ENCODE measurements around the gene RANBP17. TPM values are rescaled to one million over a fixed set of nuclear protein-coding genes. Genes with fewer than 3 reads are reported as not detected.

The RANBP17 gene
- total RNA-seq, 1 experiment from 2014 or later: not detected

- Histone ChIP-seq H3K4me1 (ENCODE audit: low read length) (no peaks in the 10 kb centered on the region), H3K4me2 (ENCODE audit: low read depth, low read length, poor library complexity, severe bottlenecking) (no peak overlapping the region), H3K4me3 (ENCODE audit: low read length) (no peak overlapping the region), H3K79me2 (ENCODE audit: low read length) (no peaks in the 10 kb centered on the region), H3K9ac (ENCODE audit: low read length) (no peak overlapping the region), H2AFZ (ENCODE audit: low read length) (no peak overlapping the region), H3K9me3 (ENCODE audit: low read length) (no peaks in the 10 kb centered on the region), H4K20me1 (ENCODE audit: insufficient read depth, low read depth, low read length) (no peaks in the 10 kb centered on the region), H3K9me2 (replicated peaks; ENCODE audit: insufficient read depth, low read length) (no peaks in the 10 kb centered on the region), H3K27ac (ENCODE audit: low read length) (no peak overlapping the region), H3K36me3 (ENCODE audit: insufficient read depth, low read length) (no peaks in the 10 kb centered on the region), H3K27me3 (ENCODE audit: low read length) (no peaks in the 10 kb centered on the region)
- no peak for DNase-seq
These were observed 218.5 kb downstream of the RANBP17 start for GRCh38 chr5:171080186-171080938.

- no peak for DNase-seq
- no peak overlapping the region for H3K4me3 ChIP-seq (ENCODE audit: low read length)
These were observed 219.5 kb downstream of the RANBP17 start for GRCh38 chr5:171081319-171081718.

GRCh38 chr5:171092194-171092593, 230.4 kb downstream of the RANBP17 start:
- Histone ChIP-seq H3K27me3 (ENCODE audit: low read length) (no peaks in the 10 kb centered on the region), H2AFZ (ENCODE audit: low read length) (no peak overlapping the region), H3K27ac (ENCODE audit: low read length) (no peak overlapping the region), H3K79me2 (ENCODE audit: low read length) (no peaks in the 10 kb centered on the region), H3K4me3 (ENCODE audit: low read length) (no peak overlapping the region), H3K36me3 (ENCODE audit: insufficient read depth, low read length) (no peaks in the 10 kb centered on the region), H3K9me3 (ENCODE audit: low read length) (no peaks in the 10 kb centered on the region), H3K4me1 (ENCODE audit: low read length) (no peaks in the 10 kb centered on the region), H3K9ac (ENCODE audit: low read length) (no peak overlapping the region), H3K4me2 (ENCODE audit: low read depth, low read length, poor library complexity, severe bottlenecking) (no peak overlapping the region), H4K20me1 (ENCODE audit: insufficient read depth, low read depth, low read length) (no peaks in the 10 kb centered on the region), H3K9me2 (replicated peaks; ENCODE audit: insufficient read depth, low read length) (no peaks in the 10 kb centered on the region)
- DNase-seq: no peak

More at GRCh38 chr5:171081319-171081718, 219.5 kb downstream of the RANBP17 start:
- Histone ChIP-seq H3K36me3 (ENCODE audit: insufficient read depth, low read length) (no peaks in the 10 kb centered on the region), H3K27ac (ENCODE audit: low read length) (no peak overlapping the region), H3K9me3 (ENCODE audit: low read length) (no peaks in the 10 kb centered on the region), H2AFZ (ENCODE audit: low read length) (no peak overlapping the region), H3K9me2 (replicated peaks; ENCODE audit: insufficient read depth, low read length) (no peaks in the 10 kb centered on the region), H4K20me1 (ENCODE audit: insufficient read depth, low read depth, low read length) (no peaks in the 10 kb centered on the region), H3K79me2 (ENCODE audit: low read length) (no peaks in the 10 kb centered on the region), H3K4me1 (ENCODE audit: low read length) (no peaks in the 10 kb centered on the region), H3K4me2 (ENCODE audit: low read depth, low read length, poor library complexity, severe bottlenecking) (no peak overlapping the region), H3K27me3 (ENCODE audit: low read length) (no peaks in the 10 kb centered on the region), H3K9ac (ENCODE audit: low read length) (no peak overlapping the region)

GRCh38 chr5:171093598-171093997, 231.8 kb downstream of the RANBP17 start:
- Histone ChIP-seq H3K9me3 (ENCODE audit: low read length) (no peaks in the 10 kb centered on the region), H2AFZ (ENCODE audit: low read length) (no peak overlapping the region), H3K9me2 (replicated peaks; ENCODE audit: insufficient read depth, low read length) (no peaks in the 10 kb centered on the region), H3K27me3 (ENCODE audit: low read length) (no peaks in the 10 kb centered on the region), H3K4me1 (ENCODE audit: low read length) (no peaks in the 10 kb centered on the region), H3K4me2 (ENCODE audit: low read depth, low read length, poor library complexity, severe bottlenecking) (no peak overlapping the region), H3K4me3 (ENCODE audit: low read length) (no peak overlapping the region), H3K36me3 (ENCODE audit: insufficient read depth, low read length) (no peaks in the 10 kb centered on the region), H4K20me1 (ENCODE audit: insufficient read depth, low read depth, low read length) (no peaks in the 10 kb centered on the region), H3K27ac (ENCODE audit: low read length) (no peak overlapping the region), H3K9ac (ENCODE audit: low read length) (no peak overlapping the region), H3K79me2 (ENCODE audit: low read length) (no peaks in the 10 kb centered on the region)
- no peak for DNase-seq

- H3K4me1 ChIP-seq (ENCODE audit: low read length): no peaks in the 10 kb centered on the region
- no peak overlapping the region for H3K4me3 ChIP-seq (ENCODE audit: low read length)
- no peaks in the 10 kb centered on the region for H3K9me2 ChIP-seq (replicated peaks; ENCODE audit: insufficient read depth, low read length)
- no peak overlapping the region for H2AFZ ChIP-seq (ENCODE audit: low read length)
- no peak overlapping the region for H3K4me2 ChIP-seq (ENCODE audit: low read depth, low read length, poor library complexity, severe bottlenecking)
- no peaks in the 10 kb centered on the region for H3K36me3 ChIP-seq (ENCODE audit: insufficient read depth, low read length)
- no peaks in the 10 kb centered on the region for H3K79me2 ChIP-seq (ENCODE audit: low read length)
- no peak overlapping the region for H3K27ac ChIP-seq (ENCODE audit: low read length)
- no peaks in the 10 kb centered on the region for H3K9me3 ChIP-seq (ENCODE audit: low read length)
- DNase-seq: no peak
- H4K20me1 ChIP-seq (ENCODE audit: insufficient read depth, low read depth, low read length): no peaks in the 10 kb centered on the region
- no peak overlapping the region for H3K9ac ChIP-seq (ENCODE audit: low read length)
- no peaks in the 10 kb centered on the region for H3K27me3 ChIP-seq (ENCODE audit: low read length)
These were observed 232.5 kb downstream of the RANBP17 start for GRCh38 chr5:171094356-171094755.

GRCh38 chr5:171102877-171103610, 241.2 kb downstream of the RANBP17 start:
- DNase-seq: no peak
- H3K36me3 ChIP-seq (ENCODE audit: insufficient read depth, low read length): no peaks in the 10 kb centered on the region
- no peaks in the 10 kb centered on the region for H3K4me1 ChIP-seq (ENCODE audit: low read length)

GRCh38 chr5:171107669-171108068, 245.9 kb downstream of the RANBP17 start:
- H4K20me1 ChIP-seq (ENCODE audit: insufficient read depth, low read depth, low read length): no peaks in the 10 kb centered on the region
- H3K9me2 ChIP-seq (replicated peaks; ENCODE audit: insufficient read depth, low read length): no peaks in the 10 kb centered on the region
- no peaks in the 10 kb centered on the region for H3K27me3 ChIP-seq (ENCODE audit: low read length)
- no peaks in the 10 kb centered on the region for H3K9me3 ChIP-seq (ENCODE audit: low read length)
- no peak for DNase-seq
- no peak overlapping the region for H2AFZ ChIP-seq (ENCODE audit: low read length)
- no peaks in the 10 kb centered on the region for H3K4me1 ChIP-seq (ENCODE audit: low read length)
- H3K36me3 ChIP-seq (ENCODE audit: insufficient read depth, low read length): no peaks in the 10 kb centered on the region
- H3K9ac ChIP-seq (ENCODE audit: low read length): no peak overlapping the region
- H3K27ac ChIP-seq (ENCODE audit: low read length): no peak overlapping the region
- no peak overlapping the region for H3K4me3 ChIP-seq (ENCODE audit: low read length)
- no peak overlapping the region for H3K4me2 ChIP-seq (ENCODE audit: low read depth, low read length, poor library complexity, severe bottlenecking)
- no peaks in the 10 kb centered on the region for H3K79me2 ChIP-seq (ENCODE audit: low read length)

More at GRCh38 chr5:171102877-171103610, 241.2 kb downstream of the RANBP17 start:
- Histone ChIP-seq H4K20me1 (ENCODE audit: insufficient read depth, low read depth, low read length) (no peaks in the 10 kb centered on the region), H3K4me3 (ENCODE audit: low read length) (no peak overlapping the region), H3K9me3 (ENCODE audit: low read length) (no peaks in the 10 kb centered on the region), H3K9me2 (replicated peaks; ENCODE audit: insufficient read depth, low read length) (no peaks in the 10 kb centered on the region), H3K9ac (ENCODE audit: low read length) (no peak overlapping the region), H3K4me2 (ENCODE audit: low read depth, low read length, poor library complexity, severe bottlenecking) (no peak overlapping the region), H2AFZ (ENCODE audit: low read length) (no peak overlapping the region), H3K79me2 (ENCODE audit: low read length) (no peaks in the 10 kb centered on the region), H3K27ac (ENCODE audit: low read length) (no peak overlapping the region), H3K27me3 (ENCODE audit: low read length) (no peaks in the 10 kb centered on the region)

GRCh38 chr5:171115519-171115918, 253.7 kb downstream of the RANBP17 start:
- no peak for DNase-seq
- H3K79me2 ChIP-seq (ENCODE audit: low read length): no peaks in the 10 kb centered on the region

More at GRCh38 chr5:171115519-171115918, 253.7 kb downstream of the RANBP17 start:
- Histone ChIP-seq H3K4me1 (ENCODE audit: low read length) (no peaks in the 10 kb centered on the region), H2AFZ (ENCODE audit: low read length) (no peak overlapping the region), H3K9ac (ENCODE audit: low read length) (no peak overlapping the region), H3K4me2 (ENCODE audit: low read depth, low read length, poor library complexity, severe bottlenecking) (no peak overlapping the region), H3K36me3 (ENCODE audit: insufficient read depth, low read length) (no peaks in the 10 kb centered on the region), H3K27ac (ENCODE audit: low read length) (no peak overlapping the region), H3K9me2 (replicated peaks; ENCODE audit: insufficient read depth, low read length) (no peaks in the 10 kb centered on the region), H3K27me3 (ENCODE audit: low read length) (no peaks in the 10 kb centered on the region), H3K4me3 (ENCODE audit: low read length) (no peak overlapping the region), H3K9me3 (ENCODE audit: low read length) (0 out of 2 replicates have a peak, but pooled peaks cover 4% of the 10 kb centered on the region), H4K20me1 (ENCODE audit: insufficient read depth, low read depth, low read length) (no peaks in the 10 kb centered on the region)

Measured in Karpas-422 (cell line).